SK-N-SH (cell line): ENCODE measurements around the gene OSBPL8. TPM values are rescaled to one million over a fixed set of nuclear protein-coding genes. Genes with fewer than 3 reads are reported as not detected.

Experiments used
- CTCF ChIA-PET: fragments of 300-600, 350-600 bp; formaldehyde crosslinking; extraction: SDS; loops from one replicate; lab custom pipeline; 2021; lab: Yijun Ruan, JAX
- POLR2A ChIA-PET: fragments of 350-600 bp; sonication (Branson Sonifier 250); formaldehyde crosslinking; extraction: SDS; loops from one replicate; lab custom pipeline; 2020; ENCODE audit warnings: antibody characterized with exemption, inconsistent platforms; lab: Yijun Ruan, JAX
- DNase-seq: peaks from one replicate; pipeline ENCODE4 v3.0.0; 2012
- H2AFZ ChIP-seq: fragments of 200-600 bp; sonication (generic); 2 replicates; pipeline ENCODE4 v1.8.1; 2016; ENCODE audit warnings: antibody characterized with exemption, mild to moderate bottlenecking, low read depth
- H3F3A ChIP-seq: fragments of 200-600 bp; sonication (generic); replicated peaks from 2 replicates; pipeline ENCODE3; 2016; ENCODE audit warnings: antibody characterized with exemption, mild to moderate bottlenecking; ENCODE audit not compliant: insufficient read depth
- H3K27ac ChIP-seq, 2 experiments: fragments of 200-500 bp in 1 of 2; fragments of 200-600 bp in 1 of 2; sonication (Bioruptor generic) in 1 of 2; sonication (generic), shearing (Covaris generic) in 1 of 2; 2 replicates each; pipeline versions ENCODE4 v1.5.1 to v1.6.1; 2014 to 2016; ENCODE audit warnings: low read depth in 2 of 2, inconsistent platforms in 1 of 2, low read length in 1 of 2, mild to moderate bottlenecking in 1 of 2, mixed read lengths in 1 of 2
- H3K27me3 ChIP-seq: fragments of 200-600 bp; sonication (generic), shearing (Covaris generic); 2 replicates; pipeline ENCODE4 v1.6.1; 2016; ENCODE audit warnings: mixed run types; ENCODE audit not compliant: insufficient read depth
- H3K36me3 ChIP-seq, 2 experiments: fragments of 200-500 bp in 1 of 2; fragments of 200-600 bp in 1 of 2; sonication (Bioruptor generic) in 1 of 2; sonication (generic) in 1 of 2; replicated peaks in 1 of 2; 2 replicates each; pipeline versions ENCODE3 to v1.5.1; 2014 to 2016; ENCODE audit warnings: low read length in 1 of 2, mild to moderate bottlenecking in 1 of 2; ENCODE audit not compliant: insufficient read depth in 2 of 2, control insufficient read depth in 1 of 2
- H3K4me1 ChIP-seq, 2 experiments: fragments of 200-500 bp in 1 of 2; fragments of 200-600 bp in 1 of 2; sonication (Bioruptor generic) in 1 of 2; sonication (generic), shearing (Covaris generic) in 1 of 2; 2 replicates each; pipeline versions ENCODE4 v1.5.1 to v1.6.1; 2014 to 2016; ENCODE audit warnings: low read depth in 1 of 2, low read length in 1 of 2, mixed run types in 1 of 2; ENCODE audit not compliant: insufficient read depth in 2 of 2, control insufficient read depth in 1 of 2
- H3K4me2 ChIP-seq: fragments of 200-600 bp; sonication (generic), shearing (Covaris generic); 2 replicates; pipeline ENCODE4 v1.6.1; 2017; ENCODE audit warnings: mixed run types
- H3K4me3 ChIP-seq, 2 experiments: fragments of 200-500 bp in 1 of 2; fragments of 200-600 bp in 1 of 2; sonication (Bioruptor generic) in 1 of 2; sonication (generic), shearing (Covaris generic) in 1 of 2; 2 replicates each; pipeline versions ENCODE4 v1.5.1 to v1.8.1; 2014 to 2016; ENCODE audit warnings: low read depth in 2 of 2, inconsistent platforms in 1 of 2, low read length in 1 of 2, mild to moderate bottlenecking in 1 of 2, mixed read lengths in 1 of 2, moderate library complexity in 1 of 2
- H3K79me2 ChIP-seq: fragments of 200-600 bp; sonication (generic); 2 replicates; pipeline ENCODE4 v1.8.1; 2017; ENCODE audit warnings: mild to moderate bottlenecking; ENCODE audit not compliant: insufficient read depth
- H3K9ac ChIP-seq: fragments of 200-600 bp; sonication (generic); 2 replicates; pipeline ENCODE4 v1.6.1; 2017; ENCODE audit warnings: mixed run types
- H3K9me2 ChIP-seq: fragments of 200-600 bp; sonication (generic); 2 replicates; pipeline ENCODE4 v1.6.1; 2017; ENCODE audit warnings: mixed run types
- H3K9me3 ChIP-seq: fragments of 200-600 bp; sonication (generic); 2 replicates; pipeline ENCODE4 v1.6.1; 2017; ENCODE audit warnings: mixed run types, mild to moderate bottlenecking, moderate library complexity
- H4K20me1 ChIP-seq: fragments of 200-600 bp; sonication (generic); 2 replicates; pipeline ENCODE4 v1.6.1; 2017; ENCODE audit warnings: mild to moderate bottlenecking, mixed run types; ENCODE audit not compliant: insufficient read depth
- EP300 ChIP-seq, 2 experiments: IDR thresholded peaks; 2 replicates each; pipeline versions ENCODE4 v1.4.0 to v1.6.1; 2012; ENCODE audit warnings: borderline replicate concordance in 1 of 2, low read depth in 1 of 2, low read length in 1 of 2
- FOSL2 ChIP-seq: IDR thresholded peaks from 2 replicates; pipeline ENCODE4 v1.4.0; 2012; ENCODE audit warnings: low read depth, mild to moderate bottlenecking, moderate library complexity, borderline replicate concordance
- FOXJ3 ChIP-seq: sonication (generic); formaldehyde crosslinking; IDR thresholded peaks from 2 replicates; pipeline ENCODE4 v1.5.1; 2020; ENCODE audit warnings: mild to moderate bottlenecking, missing genetic modification reagents
- JUND ChIP-seq: IDR thresholded peaks from 2 replicates; pipeline ENCODE4 v1.4.0; 2012
- MAX ChIP-seq: IDR thresholded peaks from 2 replicates; pipeline ENCODE4 v1.4.0; 2012; ENCODE audit warnings: low read depth
- NFIC ChIP-seq: IDR thresholded peaks from 2 replicates; pipeline ENCODE4 v1.4.0; 2012; ENCODE audit warnings: borderline replicate concordance
- NRF1 ChIP-seq: IDR thresholded peaks from 2 replicates; pipeline ENCODE4 v1.6.1; 2012; ENCODE audit warnings: low read depth, mild to moderate bottlenecking, low read length
- RAD21 ChIP-seq: IDR thresholded peaks from 2 replicates; pipeline ENCODE4 v1.6.1; 2012; ENCODE audit warnings: mild to moderate bottlenecking, low read length
- RCOR1 ChIP-seq: fragments of 150-350 bp; IDR thresholded peaks from 2 replicates; pipeline ENCODE4 v1.6.1; 2017; ENCODE audit warnings: antibody characterized with exemption, low read length
- REST ChIP-seq: IDR thresholded peaks from 2 replicates; pipeline ENCODE4 v1.6.1; 2012; ENCODE audit warnings: mild to moderate bottlenecking, low read depth, low read length, moderate library complexity
- RFX5 ChIP-seq: IDR thresholded peaks from 2 replicates; pipeline ENCODE4 v1.6.1; 2012; ENCODE audit warnings: mild to moderate bottlenecking, improper control_type of control experiment, low read length
- SIN3A ChIP-seq: IDR thresholded peaks from 2 replicates; pipeline ENCODE4 v1.6.1; 2012; ENCODE audit warnings: low read depth, mild to moderate bottlenecking, low read length, moderate library complexity, borderline replicate concordance
- TAF1 ChIP-seq: IDR thresholded peaks from 2 replicates; pipeline ENCODE4 v1.6.1; 2012; ENCODE audit warnings: low read depth, mild to moderate bottlenecking, low read length, moderate library complexity, borderline replicate concordance
- TCF12 ChIP-seq: IDR thresholded peaks from 2 replicates; pipeline ENCODE4 v1.4.0; 2012
- YY1 ChIP-seq: IDR thresholded peaks from 2 replicates; pipeline ENCODE4 v1.4.0; 2012; ENCODE audit warnings: low read depth, mild to moderate bottlenecking
- WGBS: methylation state at CpG from one replicate; pipeline ENCODE4 v1.1.6; 2017; ENCODE audit warnings: low lambda C conversion rate; 5-methylcytosine and 5-hydroxymethylcytosine counted together
- polyA plus RNA-seq, 3 experiments: library from polyadenylated mRNA; depleted of rRNA; stranded (reverse); fragments of >200 nt; gene quantifications; 2 replicates each; pipeline ENCODE4 v1.2.3, GENCODE V29; 2012
- TF ChIP-seq, protein P1 (sequence below): IDR thresholded peaks from 2 replicates; pipeline ENCODE4 v1.4.0; 2012; ENCODE audit warnings: low read depth, borderline replicate concordance

The OSBPL8 gene
- polyA plus RNA-seq, 1 of the 3 experiments (the other 2 are of a cell fraction) = 10.6 TPM

DNA sequence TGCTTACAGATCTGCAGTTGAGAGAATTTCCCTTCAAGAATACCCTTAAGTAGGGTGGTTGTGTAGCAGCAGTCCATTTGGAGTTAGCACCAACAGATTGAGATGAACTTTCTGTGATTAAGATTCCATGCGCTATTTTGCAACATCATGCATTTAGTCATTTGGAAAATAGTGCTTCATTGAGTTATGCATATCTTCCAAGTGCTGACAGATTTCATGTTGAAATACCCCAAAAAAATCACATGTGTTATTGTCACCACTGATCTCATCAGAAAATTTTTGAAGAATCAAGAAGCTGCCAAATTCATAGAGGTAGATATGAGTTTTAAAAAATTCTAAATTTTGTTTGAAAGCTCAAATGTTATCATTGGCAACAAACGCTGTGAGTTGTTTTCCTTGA lies 35.5 kb upstream of the OSBPL8 start:
- H3K4me2 ChIP-seq = no peak overlapping the region
- CTCF ChIA-PET = no interaction called here
- TF ChIP-seq FOXJ3 (CRISPR knock-in tag) (no peak), EP300 (IDR thresholded peaks at IDR 0.05; ENCODE audit: borderline replicate concordance in 1 of 2, low read depth in 1 of 2, low read length in 1 of 2) (no peak), SIN3A (no peak), MAX (no peak), TCF12 (no peak), NFIC (no peak), JUND (no peak)
- TF ChIP-seq, protein P1, sequence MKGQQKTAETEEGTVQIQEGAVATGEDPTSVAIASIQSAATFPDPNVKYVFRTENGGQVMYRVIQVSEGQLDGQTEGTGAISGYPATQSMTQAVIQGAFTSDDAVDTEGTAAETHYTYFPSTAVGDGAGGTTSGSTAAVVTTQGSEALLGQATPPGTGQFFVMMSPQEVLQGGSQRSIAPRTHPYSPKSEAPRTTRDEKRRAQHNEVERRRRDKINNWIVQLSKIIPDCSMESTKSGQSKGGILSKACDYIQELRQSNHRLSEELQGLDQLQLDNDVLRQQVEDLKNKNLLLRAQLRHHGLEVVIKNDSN = no peak
- H2AFZ ChIP-seq = no peak overlapping the region
- H3K9me2 ChIP-seq = no peaks in the 10 kb centered on the region
- H3K4me1 ChIP-seq = no peaks in the 10 kb centered on the region
- H3F3A ChIP-seq = peaks cover 3% of the 10 kb centered on the region
- H3K9me3 ChIP-seq = no peaks in the 10 kb centered on the region
- H3K36me3 ChIP-seq = no peaks in the 10 kb centered on the region
- H3K27ac ChIP-seq = no peak overlapping the region
- no peaks in the 10 kb centered on the region for H4K20me1 ChIP-seq
- H3K4me3 ChIP-seq = no peak overlapping the region
- no peak for DNase-seq
- 90% methylated on average over 2 of the region's 2 CpGs for WGBS
- no peaks in the 10 kb centered on the region for H3K27me3 ChIP-seq
- POLR2A ChIA-PET = no interaction called here
- no peak overlapping the region for H3K9ac ChIP-seq
- no peaks in the 10 kb centered on the region for H3K79me2 ChIP-seq

DNA sequence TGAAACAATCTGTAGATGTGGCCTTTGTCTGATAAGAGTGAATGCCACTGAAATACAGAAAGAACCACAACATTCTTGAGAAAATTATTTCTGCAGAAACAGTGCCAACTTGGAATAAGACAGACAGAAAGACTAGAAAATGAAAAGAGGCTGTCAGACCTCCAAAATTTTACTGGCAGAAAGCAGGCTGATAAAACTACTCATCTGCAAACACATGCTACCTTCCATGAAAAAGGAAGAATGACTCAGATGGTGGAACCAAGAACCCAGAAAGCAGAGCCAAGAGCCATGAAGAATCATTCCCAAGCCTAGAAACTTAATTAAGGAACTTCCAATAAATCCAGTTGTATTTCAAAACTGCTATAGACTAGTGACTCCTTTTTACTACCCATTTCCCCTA lies 31.9 kb upstream of the OSBPL8 start:
- no peak overlapping the region for H3K4me2 ChIP-seq
- ChIA-PET CTCF (no interaction called here), POLR2A (no interaction called here)
- no peaks in the 10 kb centered on the region for H4K20me1 ChIP-seq
- no peaks in the 10 kb centered on the region for H3K27me3 ChIP-seq
- H3K27ac ChIP-seq = no peak overlapping the region
- DNase-seq = no peak
- H3K9me2 ChIP-seq = no peaks in the 10 kb centered on the region
- H3K36me3 ChIP-seq = no peaks in the 10 kb centered on the region
- no peak overlapping the region for H3K9ac ChIP-seq
- H3K4me1 ChIP-seq = no peaks in the 10 kb centered on the region
- no peak overlapping the region for H3K4me3 ChIP-seq
- no peaks in the 10 kb centered on the region for H3F3A ChIP-seq
- H3K9me3 ChIP-seq = no peaks in the 10 kb centered on the region
- no peak overlapping the region for H2AFZ ChIP-seq
- no peaks in the 10 kb centered on the region for H3K79me2 ChIP-seq
- TF ChIP-seq RFX5 (no peak), YY1 (no peak), RAD21 (no peak), NRF1 (no peak), RCOR1 (no peak), TAF1 (no peak), FOSL2 (no peak), REST (no peak)
